ENCODE data around the gene ELFN1.

Gene ELFN1

DNA sequence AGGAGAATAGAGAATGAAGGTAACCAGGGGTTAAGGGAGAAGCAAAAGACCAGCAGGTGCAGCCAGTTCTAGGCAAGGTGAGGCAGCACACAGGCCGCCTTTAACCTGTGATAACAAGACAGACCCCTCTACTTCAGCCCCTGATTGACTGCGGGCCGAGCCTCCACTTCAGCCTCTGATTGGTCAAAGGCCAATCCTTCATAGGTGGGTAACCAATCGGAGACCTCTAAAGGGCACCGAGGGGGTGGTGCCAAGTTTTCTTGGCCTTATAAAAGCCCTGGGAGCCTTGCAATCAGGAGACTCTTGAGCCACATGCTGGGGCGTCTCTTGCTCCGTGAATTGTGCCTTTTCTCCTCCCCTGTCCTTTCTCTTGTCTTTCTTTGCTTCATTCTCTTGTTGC, 98.8 kb downstream of the ELFN1 start:
- no peaks in the 10 kb centered on the region for H3K4me1 ChIP-seq (ENCODE audit: control insufficient read depth, insufficient read depth, low read length)
- H3K9me3 ChIP-seq (ENCODE audit: control insufficient read depth, insufficient read depth, low read length) = peaks cover 8% of the 10 kb centered on the region
- H3K9ac ChIP-seq (ENCODE audit: low read depth, low read length) = no peak overlapping the region
- no peaks in the 10 kb centered on the region for H3K27me3 ChIP-seq (ENCODE audit: control insufficient read depth, insufficient read depth, low read length)
- H3K36me3 ChIP-seq (ENCODE audit: control insufficient read depth, insufficient read depth, low read length) = no peaks in the 10 kb centered on the region
- no peak overlapping the region for H3K4me3 ChIP-seq (ENCODE audit: low read depth, low read length)
- no peak overlapping the region for H3K27ac ChIP-seq (ENCODE audit: low read depth, low read length)

DNA sequence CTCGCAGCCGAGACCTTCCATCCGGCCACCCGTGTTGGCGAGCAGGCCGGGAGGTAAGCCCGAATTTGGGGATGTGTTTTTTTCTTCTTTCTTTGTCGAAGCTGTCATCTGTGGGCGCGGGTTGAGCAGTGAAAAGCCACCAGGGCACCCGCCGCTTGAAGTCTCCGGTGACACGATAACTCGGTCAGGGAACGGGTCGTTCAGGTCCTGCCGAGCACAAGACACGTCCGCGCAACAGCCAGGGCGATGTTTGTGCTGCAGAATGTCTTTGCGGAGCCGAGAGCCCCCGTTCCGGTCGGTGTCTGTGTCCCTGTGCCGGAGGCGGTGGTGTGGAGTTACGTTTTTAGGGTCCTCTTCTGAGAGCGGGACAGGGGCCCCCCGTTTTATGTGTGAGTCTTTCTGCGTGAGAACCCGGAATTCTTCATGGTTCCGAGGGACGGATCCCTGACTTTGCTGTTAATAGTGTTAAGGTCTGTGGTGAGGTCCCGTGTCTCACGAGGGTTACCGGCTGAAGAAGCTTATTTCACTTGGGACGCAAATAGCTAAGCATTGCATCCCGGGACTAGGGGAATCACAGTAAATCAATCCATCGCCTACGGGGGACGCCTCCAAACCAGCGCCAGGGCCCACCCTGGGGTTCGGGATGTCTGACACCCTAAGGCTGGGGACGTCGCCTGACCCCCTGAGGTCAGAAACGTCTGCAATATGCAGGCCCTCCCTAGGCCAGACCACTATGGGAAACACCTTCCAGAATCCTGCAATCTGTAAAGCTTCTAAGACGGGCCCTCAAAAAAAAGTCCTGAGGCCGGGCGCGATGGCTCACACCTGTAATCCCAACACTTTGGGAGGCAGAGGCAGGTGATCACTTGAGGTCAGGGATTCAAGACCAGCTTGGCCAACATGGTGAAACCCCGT, 99.5 kb downstream of the ELFN1 start:
- no peak overlapping the region for H3K4me3 ChIP-seq (ENCODE audit: low read depth, low read length)
- peaks cover 1% of the 10 kb centered on the region; the same call in 1 of the 2 replicates for H3K9me3 ChIP-seq (ENCODE audit: control insufficient read depth, insufficient read depth, low read length)
- H3K9ac ChIP-seq (ENCODE audit: low read depth, low read length) = no peak overlapping the region
- H3K36me3 ChIP-seq (ENCODE audit: control insufficient read depth, insufficient read depth, low read length) = no peaks in the 10 kb centered on the region
- no peaks in the 10 kb centered on the region for H3K27me3 ChIP-seq (ENCODE audit: control insufficient read depth, insufficient read depth, low read length)
- no peaks in the 10 kb centered on the region for H3K4me1 ChIP-seq (ENCODE audit: control insufficient read depth, insufficient read depth, low read length)
- H3K27ac ChIP-seq (ENCODE audit: low read depth, low read length) = no peak overlapping the region

- H3K9me3 ChIP-seq (ENCODE audit: control insufficient read depth, insufficient read depth, low read length) = no peaks in the 10 kb centered on the region
- H3K27me3 ChIP-seq (ENCODE audit: control insufficient read depth, insufficient read depth, low read length) = no peaks in the 10 kb centered on the region
- H3K36me3 ChIP-seq (ENCODE audit: control insufficient read depth, insufficient read depth, low read length) = no peaks in the 10 kb centered on the region
- no peaks in the 10 kb centered on the region for H3K4me1 ChIP-seq (ENCODE audit: control insufficient read depth, insufficient read depth, low read length)
- H3K9ac ChIP-seq (ENCODE audit: low read depth, low read length) = no peak overlapping the region
- no peak overlapping the region for H3K27ac ChIP-seq (ENCODE audit: low read depth, low read length)
- no peak overlapping the region for H3K4me3 ChIP-seq (ENCODE audit: low read depth, low read length)
These were observed 100.3 kb downstream of the ELFN1 start for GRCh38 chr7:1770331-1770730.

DNA sequence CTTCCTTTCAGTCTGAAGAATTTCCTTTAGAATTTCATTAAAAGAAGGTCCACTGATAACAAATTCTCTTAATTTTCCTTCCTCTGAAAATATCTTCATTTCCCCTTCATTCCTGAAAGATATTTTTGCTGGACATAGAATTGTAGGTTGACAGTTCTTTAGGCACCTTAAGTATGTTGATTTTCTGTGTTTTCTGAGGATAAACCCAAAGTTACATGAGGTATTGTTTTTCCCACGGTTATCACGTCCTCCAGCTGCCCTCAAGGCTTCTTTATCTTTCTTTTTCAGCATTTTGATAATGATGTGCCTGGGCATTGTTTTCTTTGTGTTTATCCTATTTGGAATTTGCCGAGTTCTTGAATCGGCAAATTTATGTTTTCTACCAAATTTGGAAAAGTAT, 105.3 kb downstream of the ELFN1 start:
- Histone ChIP-seq H3K9me3 (ENCODE audit: control insufficient read depth, insufficient read depth, low read length) (peaks cover 10% of the 10 kb centered on the region; the same call in 1 of the 2 replicates), H3K36me3 (ENCODE audit: control insufficient read depth, insufficient read depth, low read length) (no peaks in the 10 kb centered on the region), H3K4me1 (ENCODE audit: control insufficient read depth, insufficient read depth, low read length) (no peaks in the 10 kb centered on the region), H3K27ac (ENCODE audit: low read depth, low read length) (no peak overlapping the region), H3K27me3 (ENCODE audit: control insufficient read depth, insufficient read depth, low read length) (no peaks in the 10 kb centered on the region), H3K9ac (ENCODE audit: low read depth, low read length) (no peak overlapping the region), H3K4me3 (ENCODE audit: low read depth, low read length) (no peak overlapping the region)

DNA sequence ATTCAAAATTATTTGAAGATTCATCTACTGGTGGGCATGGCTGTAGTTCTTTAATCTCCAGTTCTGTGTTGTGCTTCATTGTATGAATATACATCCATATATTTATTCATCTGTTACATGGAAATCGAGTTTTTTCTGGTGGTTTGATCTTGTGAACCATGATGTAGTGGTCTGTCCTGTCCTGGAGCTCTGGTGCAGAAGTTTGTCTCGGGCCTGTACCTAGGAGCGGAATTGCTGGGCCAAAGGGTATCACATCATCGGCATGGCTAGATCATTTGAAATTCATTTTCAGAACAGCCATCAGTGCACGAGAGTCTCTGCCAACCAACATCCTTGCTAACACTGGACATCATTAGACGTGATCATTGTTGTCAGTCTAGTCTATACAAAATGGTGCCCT, 107.0 kb downstream of the ELFN1 start:
- no peaks in the 10 kb centered on the region for H3K27me3 ChIP-seq (ENCODE audit: control insufficient read depth, insufficient read depth, low read length)
- H3K9me3 ChIP-seq (ENCODE audit: control insufficient read depth, insufficient read depth, low read length) = peaks cover 10% of the 10 kb centered on the region; the same call in 1 of the 2 replicates
- H3K4me3 ChIP-seq (ENCODE audit: low read depth, low read length) = no peak overlapping the region
- no peak overlapping the region for H3K27ac ChIP-seq (ENCODE audit: low read depth, low read length)
- no peaks in the 10 kb centered on the region for H3K4me1 ChIP-seq (ENCODE audit: control insufficient read depth, insufficient read depth, low read length)
- H3K9ac ChIP-seq (ENCODE audit: low read depth, low read length) = no peak overlapping the region
- no peaks in the 10 kb centered on the region for H3K36me3 ChIP-seq (ENCODE audit: control insufficient read depth, insufficient read depth, low read length)

DNA sequence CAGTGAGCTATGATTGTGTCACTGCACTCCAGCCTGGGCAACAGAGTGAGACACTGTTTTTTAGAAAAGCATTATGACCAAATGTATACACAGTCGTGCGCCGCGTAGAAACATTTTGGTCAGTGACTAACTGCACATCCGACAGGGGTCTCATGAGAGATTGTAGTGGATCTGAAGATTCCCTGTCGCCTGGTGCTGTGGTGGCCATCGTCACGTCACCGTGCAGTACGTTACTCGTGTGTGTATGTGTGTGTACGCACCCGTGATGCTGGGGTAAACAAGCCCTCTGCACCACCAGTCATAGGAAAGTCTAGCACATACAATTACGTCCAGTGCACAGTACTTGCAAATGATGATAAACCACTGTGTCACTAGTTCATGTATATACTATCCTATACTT, 109.4 kb downstream of the ELFN1 start:
- no peak overlapping the region for H3K27ac ChIP-seq (ENCODE audit: low read depth, low read length)
- no peaks in the 10 kb centered on the region for H3K27me3 ChIP-seq (ENCODE audit: control insufficient read depth, insufficient read depth, low read length)
- peaks cover 10% of the 10 kb centered on the region; the same call in 1 of the 2 replicates for H3K9me3 ChIP-seq (ENCODE audit: control insufficient read depth, insufficient read depth, low read length)
- no peak overlapping the region for H3K4me3 ChIP-seq (ENCODE audit: low read depth, low read length)
- H3K4me1 ChIP-seq (ENCODE audit: control insufficient read depth, insufficient read depth, low read length) = no peaks in the 10 kb centered on the region
- H3K36me3 ChIP-seq (ENCODE audit: control insufficient read depth, insufficient read depth, low read length) = no peaks in the 10 kb centered on the region
- no peak overlapping the region for H3K9ac ChIP-seq (ENCODE audit: low read depth, low read length)

GRCh38 chr7:1781369-1781768, 111.3 kb downstream of the ELFN1 start:
- no peak overlapping the region for H3K27ac ChIP-seq (ENCODE audit: low read depth, low read length)
- H3K9ac ChIP-seq (ENCODE audit: low read depth, low read length) = no peak overlapping the region
- peaks cover 13% of the 10 kb centered on the region; the same call in 1 of the 2 replicates for H3K9me3 ChIP-seq (ENCODE audit: control insufficient read depth, insufficient read depth, low read length)
- no peaks in the 10 kb centered on the region for H3K36me3 ChIP-seq (ENCODE audit: control insufficient read depth, insufficient read depth, low read length)
- no peaks in the 10 kb centered on the region for H3K27me3 ChIP-seq (ENCODE audit: control insufficient read depth, insufficient read depth, low read length)
- no peak overlapping the region for H3K4me3 ChIP-seq (ENCODE audit: low read depth, low read length)
- H3K4me1 ChIP-seq (ENCODE audit: control insufficient read depth, insufficient read depth, low read length) = no peaks in the 10 kb centered on the region

DNA sequence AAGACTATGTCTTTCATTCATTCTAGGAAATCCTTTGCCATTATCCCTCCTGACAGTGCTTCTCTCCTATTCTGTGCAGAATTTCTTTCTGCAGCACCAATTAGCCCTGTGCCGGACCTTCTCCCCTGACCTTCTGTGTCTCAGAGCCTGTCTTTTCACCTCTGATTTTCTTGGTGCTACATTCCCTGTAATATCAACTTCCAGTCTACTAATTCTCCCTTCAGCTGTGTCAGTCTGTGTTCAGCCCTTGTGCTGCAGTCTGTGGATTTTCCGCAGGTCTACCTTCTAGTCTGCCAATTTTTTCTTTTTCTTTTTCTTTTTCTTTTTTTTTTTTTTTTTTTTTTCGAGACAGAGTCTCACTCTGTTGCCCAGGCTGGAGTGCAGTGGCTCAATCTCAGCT, 115.8 kb downstream of the ELFN1 start:
- Histone ChIP-seq H3K4me1 (ENCODE audit: control insufficient read depth, insufficient read depth, low read length) (no peaks in the 10 kb centered on the region), H3K27ac (ENCODE audit: low read depth, low read length) (no peak overlapping the region), H3K36me3 (ENCODE audit: control insufficient read depth, insufficient read depth, low read length) (no peaks in the 10 kb centered on the region), H3K9me3 (ENCODE audit: control insufficient read depth, insufficient read depth, low read length) (peaks cover 3% of the 10 kb centered on the region; the same call in 1 of the 2 replicates), H3K27me3 (ENCODE audit: control insufficient read depth, insufficient read depth, low read length) (no peaks in the 10 kb centered on the region), H3K9ac (ENCODE audit: low read depth, low read length) (no peak overlapping the region), H3K4me3 (ENCODE audit: low read depth, low read length) (no peak overlapping the region)

GRCh38 chr7:1787241-1787640, 117.2 kb downstream of the ELFN1 start:
- peaks cover 6% of the 10 kb centered on the region; the same call in 1 of the 2 replicates for H3K9me3 ChIP-seq (ENCODE audit: control insufficient read depth, insufficient read depth, low read length)
- H3K9ac ChIP-seq (ENCODE audit: low read depth, low read length) = no peak overlapping the region
- no peaks in the 10 kb centered on the region for H3K4me1 ChIP-seq (ENCODE audit: control insufficient read depth, insufficient read depth, low read length)
- no peaks in the 10 kb centered on the region for H3K36me3 ChIP-seq (ENCODE audit: control insufficient read depth, insufficient read depth, low read length)
- no peak overlapping the region for H3K4me3 ChIP-seq (ENCODE audit: low read depth, low read length)
- H3K27me3 ChIP-seq (ENCODE audit: control insufficient read depth, insufficient read depth, low read length) = no peaks in the 10 kb centered on the region
- H3K27ac ChIP-seq (ENCODE audit: low read depth, low read length) = no peak overlapping the region

DNA sequence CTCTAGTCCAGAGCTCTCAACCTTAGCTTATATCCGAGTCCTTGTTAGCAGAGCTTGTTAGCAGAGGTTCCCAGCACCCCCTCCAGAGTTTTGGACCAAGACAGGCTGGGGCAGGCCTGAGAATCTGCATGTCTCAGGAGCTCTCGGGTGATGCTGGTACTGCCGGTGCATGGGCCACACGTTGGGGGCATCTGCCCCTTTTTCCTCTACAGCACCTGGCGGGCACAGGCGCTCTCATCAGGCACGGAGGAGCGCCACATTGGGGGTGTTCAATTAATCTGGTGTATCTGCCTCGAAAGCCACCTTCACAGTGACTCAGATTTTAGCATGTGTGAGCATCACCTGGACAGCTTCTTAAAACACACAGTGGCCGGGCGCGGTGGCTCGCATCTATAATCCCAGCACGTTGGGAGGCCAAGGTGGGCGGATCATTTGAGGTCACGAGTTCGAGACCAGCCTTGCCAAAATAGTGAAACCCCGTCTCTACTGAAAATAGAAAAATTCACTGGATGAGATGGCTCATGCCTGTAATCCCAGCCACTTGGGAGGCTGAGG, 117.7 kb downstream of the ELFN1 start:
- Histone ChIP-seq H3K36me3 (ENCODE audit: control insufficient read depth, insufficient read depth, low read length) (no peaks in the 10 kb centered on the region), H3K9me3 (ENCODE audit: control insufficient read depth, insufficient read depth, low read length) (peaks cover 6% of the 10 kb centered on the region; the same call in 1 of the 2 replicates), H3K4me1 (ENCODE audit: control insufficient read depth, insufficient read depth, low read length) (no peaks in the 10 kb centered on the region), H3K9ac (ENCODE audit: low read depth, low read length) (no peak overlapping the region), H3K27me3 (ENCODE audit: control insufficient read depth, insufficient read depth, low read length) (no peaks in the 10 kb centered on the region), H3K27ac (ENCODE audit: low read depth, low read length) (no peak overlapping the region), H3K4me3 (ENCODE audit: low read depth, low read length) (no peak overlapping the region)

- H3K27ac ChIP-seq (ENCODE audit: low read depth, low read length) = no peak overlapping the region
- H3K4me1 ChIP-seq (ENCODE audit: control insufficient read depth, insufficient read depth, low read length) = no peaks in the 10 kb centered on the region
- H3K9me3 ChIP-seq (ENCODE audit: control insufficient read depth, insufficient read depth, low read length) = peaks cover 17% of the 10 kb centered on the region
- no peaks in the 10 kb centered on the region for H3K27me3 ChIP-seq (ENCODE audit: control insufficient read depth, insufficient read depth, low read length)
- H3K36me3 ChIP-seq (ENCODE audit: control insufficient read depth, insufficient read depth, low read length) = no peaks in the 10 kb centered on the region
- no peak overlapping the region for H3K9ac ChIP-seq (ENCODE audit: low read depth, low read length)
- H3K4me3 ChIP-seq (ENCODE audit: low read depth, low read length) = no peak overlapping the region
These were observed 124.9 kb downstream of the ELFN1 start for GRCh38 chr7:1794888-1795542.
